Measurements from ENCODE around the gene LRRC4B. TPM values are rescaled to one million over a fixed set of nuclear protein-coding genes. Genes with fewer than 3 reads are reported as not detected.
"Not testable (repeated sequence)": the region's sequence is repeated elsewhere in the genome, so short reads cannot be mapped to it uniquely, and the experiment has no call there.

Gene LRRC4B
- total RNA-seq, 2 donors from 2014 or later = 2.3 to 7.0 TPM

GRCh38 chr19:50601407-50602088 is 33.3 kb upstream of the LRRC4B start:
- TF ChIP-seq, protein P1, sequence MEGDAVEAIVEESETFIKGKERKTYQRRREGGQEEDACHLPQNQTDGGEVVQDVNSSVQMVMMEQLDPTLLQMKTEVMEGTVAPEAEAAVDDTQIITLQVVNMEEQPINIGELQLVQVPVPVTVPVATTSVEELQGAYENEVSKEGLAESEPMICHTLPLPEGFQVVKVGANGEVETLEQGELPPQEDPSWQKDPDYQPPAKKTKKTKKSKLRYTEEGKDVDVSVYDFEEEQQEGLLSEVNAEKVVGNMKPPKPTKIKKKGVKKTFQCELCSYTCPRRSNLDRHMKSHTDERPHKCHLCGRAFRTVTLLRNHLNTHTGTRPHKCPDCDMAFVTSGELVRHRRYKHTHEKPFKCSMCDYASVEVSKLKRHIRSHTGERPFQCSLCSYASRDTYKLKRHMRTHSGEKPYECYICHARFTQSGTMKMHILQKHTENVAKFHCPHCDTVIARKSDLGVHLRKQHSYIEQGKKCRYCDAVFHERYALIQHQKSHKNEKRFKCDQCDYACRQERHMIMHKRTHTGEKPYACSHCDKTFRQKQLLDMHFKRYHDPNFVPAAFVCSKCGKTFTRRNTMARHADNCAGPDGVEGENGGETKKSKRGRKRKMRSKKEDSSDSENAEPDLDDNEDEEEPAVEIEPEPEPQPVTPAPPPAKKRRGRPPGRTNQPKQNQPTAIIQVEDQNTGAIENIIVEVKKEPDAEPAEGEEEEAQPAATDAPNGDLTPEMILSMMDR (conservative IDR thresholded peaks at IDR 0.05) = no peak
- H3K9me3 Mint-ChIP-seq = peaks cover 15% of the 10 kb centered on the region
- Histone ChIP-seq H3K4me1 (ENCODE audit: control insufficient read depth, insufficient read depth, low read length) (no peaks in the 10 kb centered on the region), H3K27me3 (ENCODE audit: control insufficient read depth, insufficient read depth, low read length, poor library complexity, severe bottlenecking) (peaks cover 2% of the 10 kb centered on the region), H3K9ac (ENCODE audit: extremely low read depth, low read length, poor library complexity, severe bottlenecking) (no peak overlapping the region), H3K4me3 (ENCODE audit: low read length) (no peak overlapping the region), H3K9me3 (ENCODE audit: control insufficient read depth, low read length) (peaks cover 10% of the 10 kb centered on the region), H3K36me3 (ENCODE audit: control insufficient read depth, insufficient read depth, low read length) (no peaks in the 10 kb centered on the region), H3K27ac (ENCODE audit: low read depth, low read length) (no peak overlapping the region)
- no peaks in the 10 kb centered on the region for H3K4me1 Mint-ChIP-seq
- no peak for DNase-seq
- no peak overlapping the region for H3K27ac Mint-ChIP-seq
- H3K36me3 Mint-ChIP-seq (ENCODE audit: low read depth) = peaks cover 1% of the 10 kb centered on the region
- 82 to 85% methylated on average over 11 of the region's 11 CpGs for WGBS, 2 experiments (ENCODE audit: insufficient coverage in 1 of 2, insufficient read length in 1 of 2)
- H3K4me3 Mint-ChIP-seq = no peak overlapping the region
- H3K27me3 Mint-ChIP-seq (ENCODE audit: insufficient read depth) = peaks cover 51% of the 10 kb centered on the region

GRCh38 chr19:50599427-50599826 is 31.2 kb upstream of the LRRC4B start:
- Histone ChIP-seq H3K27me3 (ENCODE audit: control insufficient read depth, insufficient read depth, low read length, poor library complexity, severe bottlenecking) (no peaks in the 10 kb centered on the region), H3K9me3 (ENCODE audit: control insufficient read depth, low read length) (peaks cover 10% of the 10 kb centered on the region), H3K36me3 (ENCODE audit: control insufficient read depth, insufficient read depth, low read length) (no peaks in the 10 kb centered on the region), H3K4me3 (ENCODE audit: low read length) (no peak overlapping the region), H3K9ac (ENCODE audit: extremely low read depth, low read length, poor library complexity, severe bottlenecking) (no peak overlapping the region), H3K4me1 (ENCODE audit: control insufficient read depth, insufficient read depth, low read length) (no peaks in the 10 kb centered on the region), H3K27ac (ENCODE audit: low read depth, low read length) (no peak overlapping the region)
- 90 to 92% methylated on average over 9 of the region's 9 CpGs for whole genome bisulfite sequencing, 2 experiments (ENCODE audit: insufficient coverage in 1 of 2, insufficient read length in 1 of 2)
- TF ChIP-seq, protein P1 (conservative IDR thresholded peaks at IDR 0.05) = no peak
- H3K27me3 Mint-ChIP-seq (ENCODE audit: insufficient read depth) = peaks cover 39% of the 10 kb centered on the region
- H3K4me3 Mint-ChIP-seq = no peak overlapping the region
- H3K36me3 Mint-ChIP-seq (ENCODE audit: low read depth) = no peaks in the 10 kb centered on the region
- H3K9me3 Mint-ChIP-seq = peaks cover 6% of the 10 kb centered on the region
- no peak overlapping the region for H3K27ac Mint-ChIP-seq
- peak; percentile 53 for DNase-seq
- no peaks in the 10 kb centered on the region for H3K4me1 Mint-ChIP-seq

- Histone ChIP-seq H3K36me3 (ENCODE audit: control insufficient read depth, insufficient read depth, low read length) (no peaks in the 10 kb centered on the region), H3K27me3 (ENCODE audit: control insufficient read depth, insufficient read depth, low read length, poor library complexity, severe bottlenecking) (no peaks in the 10 kb centered on the region), H3K9me3 (ENCODE audit: control insufficient read depth, low read length) (peaks cover 5% of the 10 kb centered on the region), H3K27ac (ENCODE audit: low read depth, low read length) (no peak overlapping the region), H3K9ac (ENCODE audit: extremely low read depth, low read length, poor library complexity, severe bottlenecking) (no peak overlapping the region), H3K4me1 (ENCODE audit: control insufficient read depth, insufficient read depth, low read length) (no peaks in the 10 kb centered on the region), H3K4me3 (ENCODE audit: low read length) (no peak overlapping the region)
- Mint-ChIP-seq H3K36me3 (ENCODE audit: low read depth) (no peaks in the 10 kb centered on the region), H3K4me3 (no peak overlapping the region), H3K9me3 (no peaks in the 10 kb centered on the region), H3K4me1 (no peaks in the 10 kb centered on the region), H3K27me3 (ENCODE audit: insufficient read depth) (peaks cover 36% of the 10 kb centered on the region), H3K27ac (no peak overlapping the region)
- DNase-seq = no peak
- 68 to 80% methylated on average over 3 of the region's 3 CpGs for WGBS, 2 experiments (ENCODE audit: insufficient coverage in 1 of 2, insufficient read length in 1 of 2)
- TF ChIP-seq, protein P1 (conservative IDR thresholded peaks at IDR 0.05) = no peak
These were observed 22.0 kb upstream of the LRRC4B start for GRCh38 chr19:50590191-50590590.

- H3K4me3 Mint-ChIP-seq; H3K27me3 ChIP-seq (ENCODE audit: control insufficient read depth, insufficient read depth, low read length, poor library complexity, severe bottlenecking); DNase-seq; H3K36me3 ChIP-seq (ENCODE audit: control insufficient read depth, insufficient read depth, low read length); H3K4me1 ChIP-seq (ENCODE audit: control insufficient read depth, insufficient read depth, low read length); H3K4me3 ChIP-seq (ENCODE audit: low read length); H3K9ac ChIP-seq (ENCODE audit: extremely low read depth, low read length, poor library complexity, severe bottlenecking); H3K27ac Mint-ChIP-seq; H3K4me1 Mint-ChIP-seq; H3K27ac ChIP-seq (ENCODE audit: low read depth, low read length); H3K9me3 ChIP-seq (ENCODE audit: control insufficient read depth, low read length); H3K36me3 Mint-ChIP-seq (ENCODE audit: low read depth): not testable (repeated sequence)
- Mint-ChIP-seq H3K9me3 (peaks cover 17% of the 10 kb centered on the region), H3K27me3 (ENCODE audit: insufficient read depth) (peaks cover 33% of the 10 kb centered on the region)
- 84 to 92% methylated on average over 5 to 18 of the region's 24 CpGs for WGBS, 2 experiments (ENCODE audit: insufficient coverage in 1 of 2, insufficient read length in 1 of 2)
These were observed 13.8 kb upstream of the LRRC4B start for GRCh38 chr19:50581795-50582660.

Measured in endodermal cell (in vitro differentiated cells).